Stimulated activated CD8-positive, alpha-beta memory T cell treated with anti-CD3 and anti-CD28 coated beads, Interleukin-4, amount 100 ng/mL, for 1 hour (primary cell): ENCODE measurements around the gene INPP5A.
"Not testable (repeated sequence)": the region's sequence is repeated elsewhere in the genome, so short reads cannot be mapped to it uniquely, and the experiment has no call there.

Source experiments
- DNase-seq, 2 donors: peaks; one replicate each; pipeline ENCODE4 v3.0.0-alpha.2; 2020; ENCODE audit warnings: low read depth in 2 of 2, low spot score in 1 of 2

INPP5A gene

DNA sequence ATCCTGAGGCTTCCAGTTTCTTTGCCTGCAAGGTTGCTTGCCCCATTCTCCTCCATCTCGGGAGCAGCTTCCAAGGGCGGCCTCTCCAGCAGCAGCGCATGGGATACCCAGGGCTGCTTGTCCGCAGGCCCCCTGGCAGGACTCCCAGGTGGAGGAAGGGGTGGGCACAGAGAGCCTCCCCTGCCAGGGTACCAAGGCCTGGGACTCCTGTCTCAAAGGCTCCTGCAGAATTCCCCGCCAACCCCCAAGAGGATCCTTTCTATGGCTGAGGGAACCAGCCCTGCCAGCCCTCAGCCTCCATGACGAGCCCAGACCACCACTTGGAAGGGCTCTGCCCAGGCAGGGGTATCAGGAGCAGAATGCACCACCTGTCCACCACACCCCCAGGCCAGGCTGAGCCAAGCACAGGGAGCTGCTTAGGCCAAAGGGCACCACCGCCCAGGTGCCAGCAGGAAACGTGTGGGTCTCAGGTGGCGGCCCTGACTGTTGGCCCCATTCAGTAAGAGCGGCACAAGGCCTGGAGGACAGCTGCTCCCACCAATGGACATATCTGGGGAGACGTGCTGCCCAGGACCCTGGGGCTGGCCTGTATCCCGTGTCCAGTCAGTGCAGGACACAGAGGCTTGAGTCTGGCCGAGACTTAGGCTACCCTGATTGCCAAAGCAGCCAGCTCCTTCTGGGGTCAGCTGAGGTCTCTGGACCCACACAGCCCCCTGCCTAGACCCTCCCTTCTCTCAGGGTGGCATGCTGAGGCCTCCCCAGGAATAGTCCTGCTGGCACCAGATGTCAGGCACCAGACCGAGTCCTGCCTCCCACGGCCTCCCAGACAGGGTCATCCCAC, 33.8 kb upstream of the INPP5A start:
- no peak for DNase-seq

GRCh38 chr10:132504501-132505272, 32.9 kb upstream of the INPP5A start:
- no peak for DNase-seq

DNA sequence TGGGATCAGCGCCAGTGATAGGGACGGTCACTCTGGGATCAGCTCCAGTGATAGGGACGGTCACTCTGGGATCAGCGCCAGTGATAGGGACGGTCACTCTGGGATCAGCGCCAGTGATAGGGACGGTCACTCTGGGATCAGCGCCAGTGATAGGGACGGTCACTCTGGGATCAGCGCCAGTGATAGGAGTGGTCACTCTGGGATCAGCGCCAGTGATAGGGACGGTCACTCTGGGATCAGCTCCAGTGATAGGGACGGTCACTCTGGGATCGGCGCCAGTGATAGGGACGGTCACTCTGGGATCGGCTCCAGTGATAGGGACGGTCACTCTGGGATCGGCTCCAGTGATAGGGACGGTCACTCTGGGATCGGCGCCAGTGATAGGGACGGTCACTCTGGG, 32.0 kb upstream of the INPP5A start:
- not testable (repeated sequence) for DNase-seq

DNA sequence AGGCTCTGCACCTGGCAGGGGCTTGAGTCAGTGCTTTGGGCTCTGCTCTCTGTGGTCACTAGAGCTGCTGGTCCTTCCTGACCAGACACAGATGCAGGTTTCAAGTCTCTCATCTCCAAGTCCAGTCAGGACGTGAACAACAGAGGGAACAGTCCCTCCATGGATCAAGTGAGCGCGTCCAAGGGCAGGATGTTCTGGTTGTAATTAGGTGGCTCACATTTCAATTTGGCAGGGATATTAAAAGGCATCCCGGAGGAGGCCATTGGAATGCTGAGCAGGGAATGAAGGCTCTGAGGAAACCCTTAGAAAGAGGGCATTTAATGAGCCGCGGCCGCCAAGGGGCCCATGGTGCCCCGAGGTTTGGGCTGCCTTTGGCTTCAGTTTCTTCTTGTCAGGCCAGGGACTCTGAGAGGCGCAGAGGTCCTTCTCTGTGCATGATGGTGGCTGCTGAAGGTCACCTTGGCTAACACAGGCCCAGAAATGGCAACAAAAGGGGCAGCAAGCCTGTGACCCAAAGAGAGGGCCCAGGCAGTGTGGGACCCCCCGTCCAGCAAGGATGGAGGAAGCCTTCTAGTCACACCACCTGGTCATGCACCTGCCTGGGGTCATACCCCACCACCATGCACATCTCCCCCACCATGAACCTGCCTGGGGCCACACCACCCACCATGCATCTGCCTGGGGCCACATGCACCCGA, 30.7 kb upstream of the INPP5A start:
- DNase-seq, result no peak

- DNase-seq, result no peak
Observed at GRCh38 chr10:132507409-132507955, 30.1 kb upstream of the INPP5A start.

DNA sequence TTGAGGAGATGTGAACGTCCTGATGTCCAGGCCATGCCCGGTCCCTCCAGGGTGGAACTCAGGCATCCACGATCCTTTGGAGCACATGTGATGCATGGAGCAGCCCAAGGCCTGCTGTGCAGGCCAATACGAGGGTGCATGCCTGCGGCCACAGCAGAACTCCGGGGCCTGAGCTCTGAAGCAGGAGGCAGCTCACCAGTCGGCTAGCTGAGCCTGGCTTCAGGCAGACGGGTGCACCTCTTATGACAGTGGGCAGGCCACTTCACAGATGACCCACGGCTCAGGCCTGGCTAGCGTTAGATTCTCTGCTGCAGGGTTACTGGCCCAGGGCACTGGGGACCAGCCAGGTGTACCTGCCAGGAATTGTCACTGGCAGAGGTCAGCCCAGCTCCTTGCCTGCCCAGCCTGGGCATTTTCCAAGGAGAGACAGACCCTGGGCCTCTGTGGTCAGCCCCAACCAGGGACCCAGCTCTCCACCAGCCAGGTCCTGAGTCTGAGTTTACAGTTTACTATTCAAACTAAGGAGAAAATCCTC, 29.6 kb upstream of the INPP5A start:
- DNase-seq, result no peak

GRCh38 chr10:132508581-132509443, 28.8 kb upstream of the INPP5A start:
- no peak for DNase-seq

- DNase-seq, result no peak
Observed at GRCh38 chr10:132509506-132510173, 27.9 kb upstream of the INPP5A start.

DNA sequence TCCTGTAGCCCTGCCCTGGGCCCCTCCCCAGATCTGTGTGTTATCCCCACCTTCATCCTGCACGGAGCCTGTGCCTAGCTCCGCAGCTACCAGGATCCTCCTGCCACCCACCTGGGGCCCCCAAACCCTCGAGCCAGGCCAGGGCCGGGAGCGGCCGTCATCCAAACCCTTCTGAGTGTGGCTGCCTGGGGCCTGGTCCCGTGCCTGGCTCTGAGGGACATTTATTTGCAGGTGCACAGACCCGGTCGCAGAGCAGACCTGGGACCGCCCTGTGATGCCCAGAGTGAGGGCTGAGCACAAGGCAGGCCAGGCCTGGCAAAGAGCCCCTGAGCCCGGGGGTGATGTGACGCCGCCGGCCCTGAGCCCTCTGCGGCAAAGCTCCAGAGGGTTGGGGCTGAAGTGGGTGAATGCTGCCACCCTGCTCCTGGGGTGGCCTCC, 27.4 kb upstream of the INPP5A start:
- no peak for DNase-seq

DNA sequence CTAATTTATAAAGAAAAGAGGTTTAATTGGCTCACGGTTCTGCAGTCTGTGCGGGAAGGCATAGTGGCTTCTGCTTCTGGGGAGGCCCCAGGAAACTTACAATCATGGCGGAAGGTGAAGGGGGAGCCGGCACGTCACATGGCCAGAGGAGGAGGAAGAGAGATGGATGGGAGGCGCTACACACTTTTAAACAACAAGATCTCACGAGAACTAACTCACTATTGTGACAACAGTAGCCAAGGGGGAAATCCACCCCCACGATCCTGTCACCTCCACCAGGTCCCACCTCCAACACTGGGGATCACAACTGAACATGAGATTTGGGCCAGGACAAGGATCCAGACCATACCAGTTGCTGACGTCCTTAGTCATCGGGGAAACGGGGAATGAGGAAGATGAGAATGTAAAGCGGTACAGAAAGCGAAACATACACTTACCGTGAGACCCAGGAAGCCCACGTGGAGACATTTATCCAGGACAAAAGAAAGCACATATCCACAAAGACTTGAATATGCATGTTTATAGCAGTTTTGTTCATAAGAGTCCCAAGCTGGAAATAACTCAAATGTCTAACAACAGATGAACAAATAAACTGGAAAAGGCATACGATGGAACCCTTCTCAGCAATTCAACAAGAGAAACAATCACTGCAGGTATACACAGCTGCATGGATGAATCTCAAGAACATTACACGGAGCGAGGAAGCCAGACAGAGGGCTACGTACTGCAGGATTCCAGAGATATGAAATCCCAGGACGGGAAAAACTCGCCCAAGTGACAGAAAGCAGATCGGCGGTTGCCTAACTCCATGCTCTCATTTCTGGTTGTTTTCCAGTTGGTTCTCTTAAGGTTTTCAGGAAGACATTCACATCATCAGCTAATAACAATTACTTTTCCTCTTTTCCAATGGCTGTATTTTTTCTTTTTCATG, 26.2 kb upstream of the INPP5A start:
- no peak for DNase-seq

GRCh38 chr10:132512052-132512442, 25.5 kb upstream of the INPP5A start:
- DNase-seq, result no peak

DNA sequence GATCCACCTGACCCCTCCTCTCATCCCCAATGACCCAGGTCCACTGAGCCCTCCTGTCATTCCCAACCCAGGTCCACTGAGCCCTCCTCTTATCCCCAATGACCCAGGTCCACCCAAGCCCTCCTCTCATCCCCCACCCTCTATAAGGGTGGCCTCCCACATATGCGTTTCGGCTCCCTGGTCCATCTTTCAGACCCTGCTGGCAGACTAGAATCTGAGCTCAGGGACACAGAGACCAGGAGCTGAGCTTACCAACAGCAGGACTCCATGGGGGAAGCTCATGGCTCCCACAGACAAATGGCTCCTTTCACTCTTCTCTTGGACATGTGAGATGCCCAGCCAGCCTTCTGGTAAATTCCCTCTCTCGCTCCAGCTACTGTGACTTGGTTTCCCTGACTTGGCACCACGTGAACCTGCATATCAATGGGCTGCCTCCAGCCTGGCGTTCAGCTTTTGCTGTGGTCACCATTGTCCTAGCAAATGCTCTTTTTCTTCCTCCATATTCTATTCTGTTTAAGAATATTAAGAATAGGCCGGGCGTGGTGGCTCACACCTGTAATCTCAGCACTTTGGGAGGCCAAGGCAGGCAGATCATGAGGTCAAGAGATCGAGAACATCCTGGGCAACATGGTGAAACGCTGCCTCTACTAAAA, 24.8 kb upstream of the INPP5A start:
- no peak for DNase-seq

- no peak for DNase-seq
Observed at GRCh38 chr10:132514821-132515520, 22.6 kb upstream of the INPP5A start.

GRCh38 chr10:132515811-132516726, 21.5 kb upstream of the INPP5A start:
- DNase-seq, result no peak

GRCh38 chr10:132516771-132517725, 20.5 kb upstream of the INPP5A start:
- no peak for DNase-seq
